Measurements from ENCODE around the gene TAGLN2. TPM values are rescaled to one million over a fixed set of nuclear protein-coding genes. Genes with fewer than 3 reads are reported as not detected.

Gene TAGLN2
- total and polyA plus RNA-seq, 9 of the 15 experiments (the other 6 are each of a cell fraction or from before 2014, with no cell fraction given), result 192 to 683 (median 455) TPM

GRCh38 chr1:159942632-159943277, 17.4 kb upstream of the TAGLN2 start:
- in situ Hi-C loops (cut with MboI) (no loop called here), intact Hi-C loops (cut with micrococcal nuclease) (no loop called here)
- Histone ChIP-seq H4K20me1 (replicated peaks; ENCODE audit: control insufficient read depth, insufficient read depth, low read length) (0 out of 2 replicates have a peak, but pooled peaks cover 7% of the 10 kb centered on the region), H3K9me1 (ENCODE audit: control insufficient read depth, insufficient read depth, low read length) (no peaks in the 10 kb centered on the region), H3K27ac (ENCODE audit: extremely low read depth, low read depth, low read length) (no peak overlapping the region), H3K36me3 (ENCODE audit: control insufficient read depth, insufficient read depth, low read length) (no peaks in the 10 kb centered on the region), H3K79me2 (ENCODE audit: control insufficient read depth, insufficient read depth, low read length) (no peaks in the 10 kb centered on the region), H2AFZ (ENCODE audit: low read depth, low read length) (no peak overlapping the region), H3K27me3 (ENCODE audit: control insufficient read depth in 2 of 2, insufficient read depth in 2 of 2, low read length in 2 of 2) (peaks cover 2 to 46% of the 10 kb centered on the region in 2 experiments), H3K4me2 (ENCODE audit: insufficient read depth, low read length) (no peak overlapping the region), H3K4me3 (no peak overlapping the region), H3K9ac (ENCODE audit: insufficient read depth in 1 of 2, low read depth in 2 of 2, low read length in 2 of 2) (no peak overlapping the region), H3K9me3 (replicated peaks; ENCODE audit: control insufficient read depth, insufficient read depth, low read depth, low read length) (no peaks in the 10 kb centered on the region), H3K4me1 (replicated peaks in 1 of 2; ENCODE audit: control insufficient read depth in 2 of 2, insufficient read depth in 2 of 2, low read length in 2 of 2) (peaks cover 3 to 14% of the 10 kb centered on the region in 2 experiments; a peak in 3 of 5 replicates)
- ATAC-seq (no peak), FAIRE-seq (no peak), DNase-seq (ENCODE audit: extremely low read depth in 1 of 4, low spot score in 3 of 4) (no peak)
- POLR2A ChIA-PET, result interaction anchor here (2.4 kb wide), 1 partner anchor 14 kb away, joined by 7 read pairs; no protein-coding TSS in a partner anchor
- no TSS peak for BruUV-seq (replicated peaks)
- CTCF ChIA-PET (ENCODE audit: low intra/inter-chr PET ratio), result no interaction called here
- WGBS (ENCODE audit: insufficient coverage, low coverage, missing lambda C conversion rate), result 16% methylated on average over 15 of the region's 15 CpGs
- no peak for TF ChIP-seq HDAC8 (tag; IDR thresholded peaks at IDR 0.05)
- no peak for TF ChIP-seq ZNF766 (CRISPR knock-in tag; conservative IDR thresholded peaks at IDR 0.05)
- TF ChIP-seq GMEB1 (CRISPR knock-in tag; IDR thresholded peaks at IDR 0.05), result no peak
- TF ChIP-seq ZNF124 (CRISPR knock-in tag; IDR thresholded peaks at IDR 0.05), result no peak
- TF ChIP-seq TAF1 (IDR thresholded peaks at IDR 0.05; ENCODE audit: control insufficient read depth, extremely low read depth, insufficient read depth, low read length, severe bottlenecking), result no peak
- no peak for TF ChIP-seq CCNT2 (IDR thresholded peaks at IDR 0.05; ENCODE audit: borderline replicate concordance, extremely low read depth, insufficient read length, low read depth, low read length)
- no peak for TF ChIP-seq ZNF707 (CRISPR knock-in tag; conservative IDR thresholded peaks at IDR 0.05)
- TF ChIP-seq ZBED1 (IDR thresholded peaks at IDR 0.05), result no peak
- TF ChIP-seq NCOA4 (IDR thresholded peaks at IDR 0.05; ENCODE audit: partially characterized antibody), result no peak
- TF ChIP-seq ZBTB2 (IDR thresholded peaks at IDR 0.05), result no peak
- TF ChIP-seq ZNF444 (CRISPR knock-in tag; IDR thresholded peaks at IDR 0.05), result no peak
- no peak for TF ChIP-seq RAD21 (CRISPR knock-in tag; conservative IDR thresholded peaks at IDR 0.05 in 1 of 2, IDR thresholded peaks at IDR 0.05 in 1 of 2)
- TF ChIP-seq EZH2 (IDR thresholded peaks at IDR 0.05; ENCODE audit: borderline replicate concordance, low read depth, low read length), result no peak
- TF ChIP-seq MAFK (IDR thresholded peaks at IDR 0.05; ENCODE audit: low read length), result no peak
- no peak for TF ChIP-seq SMARCE1 (IDR thresholded peaks at IDR 0.05)
- TF ChIP-seq ZNF830 (CRISPR knock-in tag; IDR thresholded peaks at IDR 0.05), result no peak
- no peak for TF ChIP-seq HDAC1 (IDR thresholded peaks at IDR 0.05)
- no peak for TF ChIP-seq HINFP (tag; conservative IDR thresholded peaks at IDR 0.05; ENCODE audit: low read depth)
- TF ChIP-seq DDX20 (tag; IDR thresholded peaks at IDR 0.05; ENCODE audit: low read depth), result no peak
